K562 (cell line): Measurements from ENCODE around the gene PTPN9. TPM values are rescaled to one million over a fixed set of nuclear protein-coding genes. Genes with fewer than 3 reads are reported as not detected.

Experiments used
- CBX1 ChIP-seq: sonication (generic); IDR thresholded peaks from 2 replicates; pipeline ENCODE4 v1.6.1; 2016; ENCODE audit warnings: antibody characterized with exemption, low read depth, mild to moderate bottlenecking
- DNMT1 ChIP-seq: fragments of 450-650 bp; IDR thresholded peaks from 2 replicates; pipeline ENCODE4 v1.6.1; 2016; ENCODE audit warnings: antibody characterized with exemption, mild to moderate bottlenecking
- HIVEP1 ChIP-seq: fragments of 250-450 bp; sonication (Bioruptor Pico); IDR thresholded peaks from 2 replicates; pipeline ENCODE4 v1.4.0; 2020; ENCODE audit warnings: mild to moderate bottlenecking
- HNRNPLL ChIP-seq: fragments of 200-400 bp; formaldehyde crosslinking; IDR thresholded peaks from 2 replicates; pipeline ENCODE4 v1.6.1; 2017; ENCODE audit warnings: low read length, low read depth, mild to moderate bottlenecking; ENCODE audit not compliant: poor library complexity, severe bottlenecking
- JUNB ChIP-seq: fragments of 450-650 bp; formaldehyde crosslinking; conservative IDR thresholded peaks from 2 replicates; pipeline ENCODE4 v1.4.0; 2020; ENCODE audit warnings: mild to moderate bottlenecking
- KLF13 ChIP-seq: fragments of 450-650 bp; IDR thresholded peaks from 2 replicates; pipeline ENCODE4 v1.6.1; 2016; ENCODE audit warnings: missing genetic modification characterization, low read depth, mild to moderate bottlenecking, missing compliant biosample characterization, moderate library complexity, borderline replicate concordance
- KLF16 ChIP-seq: IDR thresholded peaks from 2 replicates; pipeline ENCODE4 v1.6.1; 2016; ENCODE audit warnings: antibody characterized with exemption
- MEIS2 ChIP-seq: fragments of 450-650 bp; IDR thresholded peaks from 2 replicates; pipeline ENCODE4 v1.6.1; 2014; ENCODE audit warnings: mild to moderate bottlenecking; ENCODE audit not compliant: partially characterized antibody
- RAD51 ChIP-seq: fragments of 450-650 bp; IDR thresholded peaks from 2 replicates; pipeline ENCODE4 v1.7.1; 2016; ENCODE audit warnings: low read depth, mild to moderate bottlenecking, borderline replicate concordance
- RBM14 ChIP-seq: fragments of 200-400 bp; formaldehyde crosslinking; IDR thresholded peaks from 2 replicates; pipeline ENCODE4 v1.6.1; 2018; ENCODE audit warnings: low read depth, mild to moderate bottlenecking, low read length, moderate library complexity, borderline replicate concordance; ENCODE audit not compliant: insufficient read depth
- RBM39 ChIP-seq: fragments of 200-400 bp; formaldehyde crosslinking; optimal IDR thresholded peaks from 2 replicates; pipeline ENCODE3; 2018; ENCODE audit warnings: low read depth, low read length
- RCOR1 ChIP-seq, 2 experiments: IDR thresholded peaks; 2 replicates each; pipeline ENCODE4 v1.6.1; 2012; ENCODE audit warnings: low read depth in 2 of 2, low read length in 2 of 2, borderline replicate concordance in 1 of 2, improper control_type of control experiment in 1 of 2
- ZBTB1 ChIP-seq: sonication (generic); formaldehyde crosslinking; IDR thresholded peaks from 2 replicates; pipeline ENCODE4 v1.8.1; 2023; ENCODE audit warnings: missing genetic modification reagents, low read depth, mild to moderate bottlenecking, borderline replicate concordance
- ZNF124 ChIP-seq: sonication (generic); formaldehyde crosslinking; IDR thresholded peaks from 2 replicates; pipeline ENCODE4 v1.8.1; 2022; ENCODE audit warnings: missing genetic modification reagents
- ZNF224 ChIP-seq: sonication (generic); formaldehyde crosslinking; IDR thresholded peaks from 2 replicates; pipeline ENCODE4 v1.8.0; 2022; ENCODE audit warnings: mild to moderate bottlenecking, missing genetic modification reagents
- ZNF263 ChIP-seq: sonication (generic); formaldehyde crosslinking; IDR thresholded peaks from 2 replicates; pipeline ENCODE4 v1.8.0; 2022; ENCODE audit warnings: mild to moderate bottlenecking, missing genetic modification reagents, borderline replicate concordance
- ZNF445 ChIP-seq: fragments of 250-450 bp; sonication (Bioruptor Pico); IDR thresholded peaks from 2 replicates; pipeline ENCODE4 v1.4.0; 2020; ENCODE audit warnings: low read depth, mild to moderate bottlenecking, moderate library complexity
- polyA plus RNA-seq, 8 experiments: library from polyadenylated mRNA; depleted of rRNA in 4 of 8; stranded (reverse) in 5 of 8; unstranded in 3 of 8; fragments of >200 nt; fragmentation: Nextera tagmentation in 2 of 8; fragmentation: Illumina TruSeq in 1 of 8; extraction: Ambion mirVana in 2 of 8; extraction: Trizol in 1 of 8; gene quantifications; 2 replicates each; pipeline versions ENCODE4 v1.2.1 to v1.2.3, GENCODE V29; 2011 to 2014; ENCODE audit warnings: inconsistent platforms in 1 of 8, missing spikeins in 1 of 8
- total RNA-seq, 7 experiments: library from RNA; depleted of rRNA in 6 of 7; stranded (reverse); fragments of >200 nt in 6 of 7; fragmentation: Illumina TruSeq in 2 of 7; extraction: Trizol in 2 of 7; gene quantifications; 2 replicates each; pipeline versions ENCODE4 v1.2.1 to v1.2.3, GENCODE V29; 2011 to 2021; ENCODE audit warnings: low replicate concordance in 1 of 7
- TF ChIP-seq, protein P1 (sequence below), 2 experiments: fragments of 450-650 bp in 1 of 2; sonication (generic) in 1 of 2; formaldehyde crosslinking in 1 of 2; IDR thresholded peaks in 1 of 2; conservative IDR thresholded peaks in 1 of 2; 2 replicates each; pipeline versions ENCODE4 v1.6.1 to v1.8.1; 2016 to 2023; ENCODE audit warnings: mild to moderate bottlenecking in 2 of 2, moderate library complexity in 2 of 2, inconsistent platforms in 1 of 2, missing genetic modification reagents in 1 of 2
- TF ChIP-seq, protein P2 (sequence below): IDR thresholded peaks from 3 replicates; pipeline ENCODE4 v1.6.1; 2011; ENCODE audit warnings: borderline replicate concordance, mild to moderate bottlenecking; ENCODE audit not compliant: insufficient read length, insufficient read depth
- TF ChIP-seq, protein P3 (sequence below): fragments of 250-450 bp; sonication (Bioruptor Pico); IDR thresholded peaks from 2 replicates; pipeline ENCODE4 v1.5.0; 2021
- TF ChIP-seq, protein P4 (sequence below): fragments of 250-450 bp; sonication (Bioruptor Pico); IDR thresholded peaks from 2 replicates; pipeline ENCODE4 v1.8.0; 2022; ENCODE audit warnings: inconsistent platforms, mild to moderate bottlenecking, moderate library complexity, borderline replicate concordance

PTPN9 gene
- total and polyA plus RNA-seq, 9 of the 15 experiments (the other 6 are each of a cell fraction or from before 2014, with no cell fraction given), result 5.0 to 24.0 (median 14.2) TPM

DNA sequence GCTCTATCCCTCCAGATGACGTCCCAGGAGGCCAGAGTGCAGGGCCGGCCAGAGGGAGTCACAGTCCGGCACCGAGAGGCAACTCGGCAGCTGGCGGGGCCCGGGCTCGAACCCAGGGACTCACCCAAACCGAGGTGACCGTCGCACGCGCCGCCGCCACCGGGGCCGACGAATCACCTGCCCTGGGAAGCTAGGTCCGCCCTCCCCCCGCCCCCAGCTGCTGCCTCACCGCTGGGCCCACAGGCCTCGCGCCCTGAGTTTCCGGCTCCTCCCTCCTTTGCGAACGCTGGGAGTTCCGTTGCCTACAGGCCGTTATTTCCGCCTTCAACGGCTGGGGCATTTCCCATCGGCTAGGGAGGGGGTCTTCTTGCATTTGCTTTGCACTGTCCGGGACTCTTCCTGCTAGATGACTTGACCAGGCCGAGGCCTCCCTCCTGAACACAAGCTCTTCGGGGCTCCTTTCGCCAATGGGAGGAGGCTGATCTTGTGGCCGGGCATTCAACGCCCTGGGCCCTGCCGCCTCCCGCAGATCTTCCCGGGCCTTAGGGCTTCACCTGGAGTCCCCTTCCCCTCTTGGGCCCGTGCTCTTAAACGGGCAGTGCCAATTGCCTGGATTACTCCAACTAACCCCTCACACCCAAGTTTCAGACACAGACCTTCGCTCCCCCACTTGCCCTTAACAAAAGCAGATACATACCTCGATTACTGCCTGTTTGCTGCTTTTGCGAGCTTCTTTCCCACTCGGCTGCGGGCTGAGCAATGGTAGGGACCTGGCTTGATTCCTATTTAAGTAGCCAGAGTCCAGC lies 46.6 kb upstream of the PTPN9 start, which contains the start of gene SNUPN (continued):
- TF ChIP-seq, protein P1, sequence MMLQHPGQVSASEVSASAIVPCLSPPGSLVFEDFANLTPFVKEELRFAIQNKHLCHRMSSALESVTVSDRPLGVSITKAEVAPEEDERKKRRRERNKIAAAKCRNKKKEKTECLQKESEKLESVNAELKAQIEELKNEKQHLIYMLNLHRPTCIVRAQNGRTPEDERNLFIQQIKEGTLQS (IDR thresholded peaks at IDR 0.05), result no peak; the same call in 1 of the 2 replicates
- TF ChIP-seq, protein P1 (CRISPR knock-in tag; conservative IDR thresholded peaks at IDR 0.05), result no peak
- TF ChIP-seq, protein P2, sequence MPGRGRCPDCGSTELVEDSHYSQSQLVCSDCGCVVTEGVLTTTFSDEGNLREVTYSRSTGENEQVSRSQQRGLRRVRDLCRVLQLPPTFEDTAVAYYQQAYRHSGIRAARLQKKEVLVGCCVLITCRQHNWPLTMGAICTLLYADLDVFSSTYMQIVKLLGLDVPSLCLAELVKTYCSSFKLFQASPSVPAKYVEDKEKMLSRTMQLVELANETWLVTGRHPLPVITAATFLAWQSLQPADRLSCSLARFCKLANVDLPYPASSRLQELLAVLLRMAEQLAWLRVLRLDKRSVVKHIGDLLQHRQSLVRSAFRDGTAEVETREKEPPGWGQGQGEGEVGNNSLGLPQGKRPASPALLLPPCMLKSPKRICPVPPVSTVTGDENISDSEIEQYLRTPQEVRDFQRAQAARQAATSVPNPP, result no peak
- TF ChIP-seq ZNF445 (CRISPR knock-in tag) (no peak), ZNF124 (no peak), JUNB (CRISPR knock-in tag) (no peak), HNRNPLL (peak; percentile 92), ZNF263 (CRISPR knock-in tag) (no peak), DNMT1 (no peak), ZNF224 (CRISPR knock-in tag) (no peak), ZBTB1 (CRISPR knock-in tag) (no peak), RBM39 (no peak), RBM14 (0 out of 2 replicates have a peak, but pooled peaks have one; percentile 18), RCOR1 (IDR thresholded peaks at IDR 0.05; ENCODE audit: borderline replicate concordance in 1 of 2, low read depth in 2 of 2, low read length in 2 of 2) (peak in 1 of 2 experiments; percentile 44; a peak in 1 of 4 replicates), KLF13 (tag) (0 out of 2 replicates have a peak, but pooled peaks have one; percentile 11), HIVEP1 (no peak), RAD51 (no peak), KLF16 (no peak), CBX1 (no peak; the same call in none of the 2 replicates), MEIS2 (peak; percentile 9)
- TF ChIP-seq, protein P3, sequence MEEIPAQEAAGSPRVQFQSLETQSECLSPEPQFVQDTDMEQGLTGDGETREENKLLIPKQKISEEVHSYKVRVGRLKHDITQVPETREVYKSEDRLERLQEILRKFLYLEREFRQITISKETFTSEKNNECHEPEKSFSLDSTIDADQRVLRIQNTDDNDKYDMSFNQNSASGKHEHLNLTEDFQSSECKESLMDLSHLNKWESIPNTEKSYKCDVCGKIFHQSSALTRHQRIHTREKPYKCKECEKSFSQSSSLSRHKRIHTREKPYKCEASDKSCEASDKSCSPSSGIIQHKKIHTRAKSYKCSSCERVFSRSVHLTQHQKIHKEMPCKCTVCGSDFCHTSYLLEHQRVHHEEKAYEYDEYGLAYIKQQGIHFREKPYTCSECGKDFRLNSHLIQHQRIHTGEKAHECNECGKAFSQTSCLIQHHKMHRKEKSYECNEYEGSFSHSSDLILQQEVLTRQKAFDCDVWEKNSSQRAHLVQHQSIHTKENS (CRISPR knock-in tag), result no peak
- TF ChIP-seq, protein P4, sequence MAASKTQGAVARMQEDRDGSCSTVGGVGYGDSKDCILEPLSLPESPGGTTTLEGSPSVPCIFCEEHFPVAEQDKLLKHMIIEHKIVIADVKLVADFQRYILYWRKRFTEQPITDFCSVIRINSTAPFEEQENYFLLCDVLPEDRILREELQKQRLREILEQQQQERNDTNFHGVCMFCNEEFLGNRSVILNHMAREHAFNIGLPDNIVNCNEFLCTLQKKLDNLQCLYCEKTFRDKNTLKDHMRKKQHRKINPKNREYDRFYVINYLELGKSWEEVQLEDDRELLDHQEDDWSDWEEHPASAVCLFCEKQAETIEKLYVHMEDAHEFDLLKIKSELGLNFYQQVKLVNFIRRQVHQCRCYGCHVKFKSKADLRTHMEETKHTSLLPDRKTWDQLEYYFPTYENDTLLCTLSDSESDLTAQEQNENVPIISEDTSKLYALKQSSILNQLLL (CRISPR knock-in tag), result no peak
